Esophagus muscularis mucosa (tissue), 4 donors: ENCODE data around the gene ZSWIM5. TPM values are rescaled to one million over a fixed set of nuclear protein-coding genes. Genes with fewer than 3 reads are reported as not detected.
"Not testable (repeated sequence)": the region's sequence is repeated elsewhere in the genome, so short reads cannot be mapped to it uniquely, and the experiment has no call there.

ENCODE experiments used
- DNase-seq: peaks from one replicate; pipeline ENCODE4 v3.0.0-alpha.2; 2017; ENCODE audit errors: extremely low spot score
- H3K27ac ChIP-seq, 4 donors: fragments of 200-600 bp; sonication (generic); replicated peaks in 1 of 4; 1 replicate in 3 of 4; 2 replicates in 1 of 4; pipeline ENCODE4 v1.5.1; 2016 to 2019; ENCODE audit warnings: mild to moderate bottlenecking in 1 of 4
- H3K27me3 ChIP-seq, 4 donors: fragments of 200-600 bp; sonication (generic); one replicate each; pipeline versions ENCODE4 v1.5.1 to v1.6.0; 2016 to 2019
- H3K36me3 ChIP-seq, 4 donors: fragments of 200-600 bp; sonication (generic); one replicate each; pipeline ENCODE4 v1.5.1; 2016 to 2019
- H3K4me1 ChIP-seq, 4 donors: fragments of 200-600 bp; sonication (generic); one replicate each; pipeline ENCODE4 v1.5.1; 2016 to 2019
- H3K4me3 ChIP-seq, 4 donors: fragments of 200-600 bp; sonication (generic); 1 replicate in 2 of 4; 2 replicates in 2 of 4; pipeline ENCODE4 v1.5.1; 2016 to 2019; ENCODE audit warnings: mild to moderate bottlenecking in 4 of 4, moderate library complexity in 1 of 4
- H3K9me3 ChIP-seq, 4 donors: fragments of 200-600 bp; sonication (generic); 1 replicate in 3 of 4; 2 replicates in 1 of 4; pipeline ENCODE4 v1.5.1; 2016 to 2019
- CTCF ChIP-seq, 3 experiments: fragments of 200-600 bp in 2 of 3; fragments of 450-650 bp in 1 of 3; sonication (generic) in 2 of 3; IDR thresholded peaks; one replicate each; pipeline ENCODE4 v1.5.1; 2017 to 2019; ENCODE audit warnings: antibody characterized with exemption in 3 of 3, mild to moderate bottlenecking in 2 of 3, moderate library complexity in 1 of 3
- EP300 ChIP-seq: sonication (generic); formaldehyde crosslinking; IDR thresholded peaks from one replicate; pipeline ENCODE4 v1.6.1; 2017; ENCODE audit warnings: antibody characterized with exemption
- POLR2A ChIP-seq: fragments of 450-650 bp; IDR thresholded peaks from one replicate; pipeline ENCODE4 v1.6.1; 2017; ENCODE audit warnings: antibody characterized with exemption, moderate library complexity, mild to moderate bottlenecking, low read depth
- POLR2AphosphoS5 ChIP-seq, 2 donors: sonication (generic); formaldehyde crosslinking; IDR thresholded peaks; one replicate each; pipeline ENCODE4 v1.6.1; 2017; ENCODE audit warnings: antibody characterized with exemption in 2 of 2
- WGBS: methylation state at CpG from one replicate; pipeline ENCODE4 v1.1.5; 2018; 5-methylcytosine and 5-hydroxymethylcytosine counted together
- intact Hi-C: fragments of 100-400 bp; cut with DNase I; formaldehyde crosslinking; loops from one replicate; pipeline ENCODE4 v1.15.1; 2023
- total RNA-seq, 4 donors: library from RNA; depleted of rRNA; stranded (reverse); fragments of >200 nt; gene quantifications; one replicate each; pipeline versions ENCODE4 v1.1.0 to v1.2.1, GENCODE V29; 2016

ZSWIM5 gene
- total RNA-seq, 4 donors from 2014 or later: 3.3 to 6.2 (median 5.3) TPM

- Histone ChIP-seq H3K27me3 (no peaks in the 10 kb centered on the region), H3K4me3 (no peak overlapping the region), H3K9me3 (no peaks in the 10 kb centered on the region), H3K27ac (no peak overlapping the region), H3K4me1 (no peaks in the 10 kb centered on the region), H3K36me3 (no peaks in the 10 kb centered on the region)
- intact Hi-C loops: no loop called here
- DNase-seq: no peak
- TF ChIP-seq CTCF (IDR thresholded peaks at IDR 0.05) (no peak), EP300 (no peak)
- WGBS: 85% methylated on average over 5 of the region's 5 CpGs
Measured at GRCh38 chr1:45225598-45225997, 19.2 kb upstream of the ZSWIM5 start.

- H3K4me3 ChIP-seq, DNase-seq, H3K4me1 ChIP-seq, H3K27ac ChIP-seq, H3K27me3 ChIP-seq, H3K36me3 ChIP-seq, H3K9me3 ChIP-seq, intact Hi-C loops: not testable (repeated sequence)
- 94% methylated on average over 8 of the region's 9 CpGs for WGBS
Measured at GRCh38 chr1:45223710-45224109, 17.3 kb upstream of the ZSWIM5 start.

GRCh38 chr1:45221716-45222115 lies 15.3 kb upstream of the ZSWIM5 start:
- 88% methylated on average over 4 of the region's 4 CpGs for WGBS
- H3K9me3 ChIP-seq: no peaks in the 10 kb centered on the region
- H3K36me3 ChIP-seq: no peaks in the 10 kb centered on the region
- intact Hi-C loops: no loop called here
- no peaks in the 10 kb centered on the region for H3K4me1 ChIP-seq
- no peak overlapping the region for H3K4me3 ChIP-seq
- H3K27ac ChIP-seq: no peak overlapping the region
- no peak for TF ChIP-seq POLR2A
- TF ChIP-seq POLR2AphosphoS5 (IDR thresholded peaks at IDR 0.05): no peak
- no peak for TF ChIP-seq CTCF (IDR thresholded peaks at IDR 0.05)
- no peak for TF ChIP-seq EP300
- H3K27me3 ChIP-seq: peaks cover 0 to 5% (median 1%) of the 10 kb centered on the region in 4 donors
- no peak for DNase-seq

GRCh38 chr1:45216861-45217260 lies 10.5 kb upstream of the ZSWIM5 start:
- Histone ChIP-seq H3K9me3 (no peaks in the 10 kb centered on the region), H3K4me1 (no peaks in the 10 kb centered on the region), H3K27ac (no peak overlapping the region), H3K4me3 (no peak overlapping the region), H3K27me3 (peaks cover 0 to 5% (median 1%) of the 10 kb centered on the region in 4 donors), H3K36me3 (no peaks in the 10 kb centered on the region)
- DNase-seq: no peak
- TF ChIP-seq CTCF (IDR thresholded peaks at IDR 0.05) (no peak), POLR2AphosphoS5 (IDR thresholded peaks at IDR 0.05) (no peak), POLR2A (no peak), EP300 (no peak)
- intact Hi-C loops: no loop called here

- DNase-seq: no peak
- 83% methylated on average over 1 of the region's 1 CpG for WGBS
- no peaks in the 10 kb centered on the region for H3K36me3 ChIP-seq
- TF ChIP-seq POLR2A (no peak), POLR2AphosphoS5 (IDR thresholded peaks at IDR 0.05) (no peak), CTCF (IDR thresholded peaks at IDR 0.05) (no peak), EP300 (no peak)
- H3K27ac ChIP-seq: no peak overlapping the region
- H3K9me3 ChIP-seq: no peaks in the 10 kb centered on the region
- H3K4me3 ChIP-seq: no peak overlapping the region
- intact Hi-C loops: no loop called here
- H3K27me3 ChIP-seq: peaks cover 0 to 5% (median 1%) of the 10 kb centered on the region in 4 donors
- no peaks in the 10 kb centered on the region for H3K4me1 ChIP-seq
Measured at GRCh38 chr1:45216200-45216541, 9.8 kb upstream of the ZSWIM5 start.
